Panc1 (cell line): ENCODE measurements around the gene EXTL1. TPM values are rescaled to one million over a fixed set of nuclear protein-coding genes. Genes with fewer than 3 reads are reported as not detected.

Experiments
- ATAC-seq: fragments of 200-7000 bp; cut with Tn5 transposase; 2 replicates; pipeline ENCODE4 v1.9.1; 2020; ENCODE audit warnings: mild to moderate bottlenecking, moderate library complexity
- BruUV-seq: library from RNA; stranded (reverse); fragments of 400-500 nt; replicated peaks from 2 replicates; lab custom pipeline; 2021; lab: Mats Ljungman, UMichigan
- CTCF ChIA-PET: fragments of 300-600 bp; sonication (Branson Sonifier 250); formaldehyde crosslinking; loops from one replicate; lab custom pipeline; 2022; ENCODE audit warnings: antibody characterized with exemption; lab: Charles Lee
- POLR2A ChIA-PET: fragments of 300-600 bp; sonication (Branson Sonifier 250); formaldehyde crosslinking; loops from one replicate; lab custom pipeline; 2022; ENCODE audit warnings: antibody characterized with exemption; lab: Charles Lee
- DNase-seq: peaks from one replicate; pipeline ENCODE4 v3.0.0-alpha.2; 2010; ENCODE audit warnings: low read depth, low spot score
- H3K27ac ChIP-seq: 2 replicates; pipeline ENCODE4 v1.5.1; 2011; ENCODE audit warnings: mild to moderate bottlenecking, low read length, inconsistent platforms
- H3K27me3 ChIP-seq: fragments of 200-500 bp; sonication (Bioruptor generic); 2 replicates; pipeline ENCODE4 v1.6.0; 2014; ENCODE audit warnings: low read length, inconsistent platforms; ENCODE audit not compliant: control insufficient read depth, insufficient read depth
- H3K36me3 ChIP-seq: fragments of 200-500 bp; sonication (Bioruptor generic); 2 replicates; pipeline ENCODE4 v1.5.1; 2014; ENCODE audit warnings: inconsistent platforms, mild to moderate bottlenecking, low read length, moderate library complexity; ENCODE audit not compliant: control insufficient read depth, insufficient read depth
- H3K4me1 ChIP-seq: 2 replicates; pipeline ENCODE4 v1.5.1; 2011; ENCODE audit warnings: inconsistent platforms, mild to moderate bottlenecking, low read length, moderate library complexity; ENCODE audit not compliant: control insufficient read depth, insufficient read depth
- H3K4me3 ChIP-seq, 2 experiments: 2 replicates each; pipeline ENCODE4 v1.5.1; 2011 to 2012; ENCODE audit warnings: low read depth in 2 of 2, low read length in 2 of 2, mild to moderate bottlenecking in 2 of 2, inconsistent platforms in 1 of 2, moderate library complexity in 1 of 2
- H3K9me3 ChIP-seq: fragments of 200-500 bp; sonication (Bioruptor generic); 2 replicates; pipeline ENCODE4 v1.5.1; 2014; ENCODE audit warnings: low read depth, mild to moderate bottlenecking, inconsistent platforms, low read length, moderate library complexity; ENCODE audit not compliant: control insufficient read depth, insufficient read depth
- POLR2AphosphoS5 ChIP-seq: IDR thresholded peaks from 2 replicates; pipeline ENCODE4 v1.6.1; 2012; ENCODE audit warnings: mild to moderate bottlenecking, low read depth, low read length, moderate library complexity
- SIN3A ChIP-seq: IDR thresholded peaks from 2 replicates; pipeline ENCODE4 v1.6.1; 2012; ENCODE audit warnings: low read depth, mild to moderate bottlenecking, low read length, moderate library complexity, borderline replicate concordance; ENCODE audit not compliant: insufficient read depth
- TCF7L2 ChIP-seq: IDR thresholded peaks from 2 replicates; pipeline ENCODE4 v1.6.1; 2011; ENCODE audit warnings: mild to moderate bottlenecking, low read depth, low read length, inconsistent platforms
- in situ Hi-C: cut with HindIII; loops from 2 replicates; pipeline ENCODE4 v1.10.0; 2016; ENCODE audit warnings: low sequenced_read_pairs, low pct_unique_long_range_greater_than_20kb
- intact Hi-C: fragments of 100-400 bp; cut with micrococcal nuclease; formaldehyde crosslinking; loops from one replicate; pipeline ENCODE4 v1.10.0; 2022; ENCODE audit not compliant: unreplicated experiment
- total RNA-seq: library from RNA; stranded (reverse); gene quantifications from one replicate; pipeline ENCODE4 v1.2.1, GENCODE V29; 2021; ENCODE audit not compliant: unreplicated experiment
- TF ChIP-seq, protein P1 (sequence below), 2 experiments: IDR thresholded peaks; 2 replicates each; pipeline ENCODE4 v1.6.1; 2011 to 2012; ENCODE audit warnings: low read depth in 2 of 2, control low read depth in 1 of 2, low read length in 1 of 2, mild to moderate bottlenecking in 1 of 2, moderate library complexity in 1 of 2; ENCODE audit not compliant: insufficient read depth in 1 of 2
- TF ChIP-seq, protein P2 (sequence below): fragments of 450-650 bp; IDR thresholded peaks from 2 replicates; pipeline ENCODE4 v1.5.1; 2017; ENCODE audit warnings: mild to moderate bottlenecking

The EXTL1 gene
- total RNA-seq, 1 experiment from 2014 or later, result 0.10 TPM

DNA sequence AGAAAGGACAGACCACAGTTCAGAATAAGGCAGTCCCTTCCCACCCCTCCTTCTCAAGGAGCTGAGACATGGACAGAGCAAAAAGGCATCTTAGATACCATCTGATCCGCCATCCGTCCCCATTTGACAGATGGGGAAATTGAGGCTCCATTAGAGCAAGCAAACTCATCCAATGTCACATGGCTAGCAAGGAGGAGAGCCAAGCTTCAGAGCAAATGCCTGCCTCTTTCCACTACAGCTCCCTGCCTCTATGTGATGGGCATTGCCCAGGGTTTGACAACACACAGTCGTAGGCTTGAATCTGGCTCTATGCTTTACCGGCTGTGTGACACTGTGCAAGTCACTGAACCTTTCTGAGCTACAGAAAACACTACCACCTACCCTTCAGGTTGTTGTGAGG lies 20.4 kb downstream of the EXTL1 start:
- TF ChIP-seq POLR2AphosphoS5, result no peak
- TF ChIP-seq, protein P1, sequence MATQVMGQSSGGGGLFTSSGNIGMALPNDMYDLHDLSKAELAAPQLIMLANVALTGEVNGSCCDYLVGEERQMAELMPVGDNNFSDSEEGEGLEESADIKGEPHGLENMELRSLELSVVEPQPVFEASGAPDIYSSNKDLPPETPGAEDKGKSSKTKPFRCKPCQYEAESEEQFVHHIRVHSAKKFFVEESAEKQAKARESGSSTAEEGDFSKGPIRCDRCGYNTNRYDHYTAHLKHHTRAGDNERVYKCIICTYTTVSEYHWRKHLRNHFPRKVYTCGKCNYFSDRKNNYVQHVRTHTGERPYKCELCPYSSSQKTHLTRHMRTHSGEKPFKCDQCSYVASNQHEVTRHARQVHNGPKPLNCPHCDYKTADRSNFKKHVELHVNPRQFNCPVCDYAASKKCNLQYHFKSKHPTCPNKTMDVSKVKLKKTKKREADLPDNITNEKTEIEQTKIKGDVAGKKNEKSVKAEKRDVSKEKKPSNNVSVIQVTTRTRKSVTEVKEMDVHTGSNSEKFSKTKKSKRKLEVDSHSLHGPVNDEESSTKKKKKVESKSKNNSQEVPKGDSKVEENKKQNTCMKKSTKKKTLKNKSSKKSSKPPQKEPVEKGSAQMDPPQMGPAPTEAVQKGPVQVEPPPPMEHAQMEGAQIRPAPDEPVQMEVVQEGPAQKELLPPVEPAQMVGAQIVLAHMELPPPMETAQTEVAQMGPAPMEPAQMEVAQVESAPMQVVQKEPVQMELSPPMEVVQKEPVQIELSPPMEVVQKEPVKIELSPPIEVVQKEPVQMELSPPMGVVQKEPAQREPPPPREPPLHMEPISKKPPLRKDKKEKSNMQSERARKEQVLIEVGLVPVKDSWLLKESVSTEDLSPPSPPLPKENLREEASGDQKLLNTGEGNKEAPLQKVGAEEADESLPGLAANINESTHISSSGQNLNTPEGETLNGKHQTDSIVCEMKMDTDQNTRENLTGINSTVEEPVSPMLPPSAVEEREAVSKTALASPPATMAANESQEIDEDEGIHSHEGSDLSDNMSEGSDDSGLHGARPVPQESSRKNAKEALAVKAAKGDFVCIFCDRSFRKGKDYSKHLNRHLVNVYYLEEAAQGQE (IDR thresholded peaks at IDR 0.05; ENCODE audit: insufficient read depth in 1 of 2, low read depth in 2 of 2, low read length in 1 of 2), result no peak
- TF ChIP-seq, protein P2, sequence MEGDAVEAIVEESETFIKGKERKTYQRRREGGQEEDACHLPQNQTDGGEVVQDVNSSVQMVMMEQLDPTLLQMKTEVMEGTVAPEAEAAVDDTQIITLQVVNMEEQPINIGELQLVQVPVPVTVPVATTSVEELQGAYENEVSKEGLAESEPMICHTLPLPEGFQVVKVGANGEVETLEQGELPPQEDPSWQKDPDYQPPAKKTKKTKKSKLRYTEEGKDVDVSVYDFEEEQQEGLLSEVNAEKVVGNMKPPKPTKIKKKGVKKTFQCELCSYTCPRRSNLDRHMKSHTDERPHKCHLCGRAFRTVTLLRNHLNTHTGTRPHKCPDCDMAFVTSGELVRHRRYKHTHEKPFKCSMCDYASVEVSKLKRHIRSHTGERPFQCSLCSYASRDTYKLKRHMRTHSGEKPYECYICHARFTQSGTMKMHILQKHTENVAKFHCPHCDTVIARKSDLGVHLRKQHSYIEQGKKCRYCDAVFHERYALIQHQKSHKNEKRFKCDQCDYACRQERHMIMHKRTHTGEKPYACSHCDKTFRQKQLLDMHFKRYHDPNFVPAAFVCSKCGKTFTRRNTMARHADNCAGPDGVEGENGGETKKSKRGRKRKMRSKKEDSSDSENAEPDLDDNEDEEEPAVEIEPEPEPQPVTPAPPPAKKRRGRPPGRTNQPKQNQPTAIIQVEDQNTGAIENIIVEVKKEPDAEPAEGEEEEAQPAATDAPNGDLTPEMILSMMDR, result no peak
- TF ChIP-seq TCF7L2, result no peak
- TF ChIP-seq SIN3A, result no peak
- H3K4me3 ChIP-seq, result no peak overlapping the region
- H3K27me3 ChIP-seq, result peaks cover 5% of the 10 kb centered on the region
- H3K9me3 ChIP-seq, result no peaks in the 10 kb centered on the region
- intact Hi-C loops (no loop called here), in situ Hi-C loops (no loop called here)
- ChIA-PET CTCF (interaction anchor here (0.7 kb wide), 1 partner anchor 230 kb away, joined by 3 read pairs; no protein-coding TSS in a partner anchor), POLR2A (no interaction called here)
- ATAC-seq, result no peak
- H3K4me1 ChIP-seq, result peaks cover 5% of the 10 kb centered on the region; the same call in 1 of the 2 replicates
- DNase-seq, result no peak
- H3K27ac ChIP-seq, result no peak overlapping the region
- H3K36me3 ChIP-seq, result no peaks in the 10 kb centered on the region
- no TSS peak for BruUV-seq

DNA sequence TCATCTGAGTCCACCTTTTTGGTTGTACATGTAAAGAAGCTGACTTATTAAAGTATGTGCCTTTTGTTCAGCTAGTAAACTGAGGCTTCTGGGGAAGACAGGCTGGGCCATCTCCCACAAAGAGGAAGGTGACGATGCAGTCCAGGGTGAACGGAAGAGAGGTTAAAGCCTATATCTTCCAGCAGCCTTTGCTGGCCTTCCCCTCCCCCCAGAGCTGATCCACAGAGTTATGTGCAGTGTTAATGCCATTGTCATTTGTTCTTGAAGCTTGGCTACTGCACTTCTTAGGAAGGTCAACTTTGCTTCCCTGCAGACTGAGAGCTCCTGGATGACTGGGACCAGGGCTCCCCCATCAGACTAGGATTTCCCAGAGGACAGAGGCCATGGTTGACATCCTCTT lies 22.2 kb downstream of the EXTL1 start:
- POLR2A ChIA-PET, result interaction anchor here (0.6 to 0.7 kb wide), 3 partner anchors 10 to 197 kb away, joined by 3 to 4 read pairs (median 3); no protein-coding TSS in a partner anchor
- CTCF ChIA-PET, result interaction anchor here (0.6 kb wide), 1 partner anchor 62 kb away, joined by 6 read pairs; no protein-coding TSS in a partner anchor
- ATAC-seq, result no peak

More for the DNA sequence above, 22.2 kb downstream of the EXTL1 start:
- no peaks in the 10 kb centered on the region for H3K9me3 ChIP-seq
- BruUV-seq, result no TSS peak
- in situ Hi-C loops, result no loop called here
- intact Hi-C loops, result no loop called here
- TF ChIP-seq, protein P2, result no peak
- TF ChIP-seq TCF7L2, result no peak
- TF ChIP-seq, protein P1 (IDR thresholded peaks at IDR 0.05; ENCODE audit: insufficient read depth in 1 of 2, low read depth in 2 of 2, low read length in 1 of 2), result no peak
- TF ChIP-seq POLR2AphosphoS5, result no peak
- TF ChIP-seq SIN3A, result no peak
- H3K27ac ChIP-seq, result no peak overlapping the region
- no peaks in the 10 kb centered on the region; the same call in 1 of the 2 replicates for H3K4me1 ChIP-seq
- no peaks in the 10 kb centered on the region for H3K36me3 ChIP-seq
- H3K27me3 ChIP-seq, result peaks cover 15% of the 10 kb centered on the region
- no peak for DNase-seq
- no peak overlapping the region for H3K4me3 ChIP-seq
